HepG2 (cell line): Measurements from ENCODE around the gene SUN1. TPM values are rescaled to one million over a fixed set of nuclear protein-coding genes. Genes with fewer than 3 reads are reported as not detected.

Source experiments
- ATAC-seq: fragments of 200-7000 bp; cut with Tn5 transposase; 3 replicates; pipeline ENCODE4 v1.9.1; 2020; ENCODE audit warnings: mild to moderate bottlenecking, moderate library complexity
- BruUV-seq: library from RNA; stranded (reverse); fragments of 400-500 nt; replicated peaks from 2 replicates; lab custom pipeline; 2021; lab: Mats Ljungman, UMichigan
- CTCF ChIA-PET: fragments of 300-600 bp; formaldehyde crosslinking; extraction: SDS; loops from one replicate; lab custom pipeline; 2021; ENCODE audit warnings: low total read pairs, inconsistent platforms, low intra/inter-chr PET ratio; lab: Yijun Ruan, JAX
- POLR2A ChIA-PET: fragments of 350-600 bp; sonication (Branson Sonifier 250); formaldehyde crosslinking; loops from one replicate; lab custom pipeline; 2020; ENCODE audit warnings: antibody characterized with exemption, inconsistent platforms; lab: Yijun Ruan, JAX
- DNase-seq: peaks from one replicate; pipeline ENCODE4 v3.0.0-alpha.2; 2015; ENCODE audit warnings: low spot score
- FAIRE-seq: peaks from 3 replicates; lab custom pipeline; 2011; peaks lifted over from hg19 to GRCh38; lab: Jason Lieb, UNC
- H2AFZ ChIP-seq: one replicate; pipeline ENCODE4 v1.6.1; 2011; ENCODE audit warnings: low read length, inconsistent platforms
- H3K27ac ChIP-seq: fragments of 300-600 bp; 3 replicates; pipeline ENCODE4 v1.8.0; 2011; ENCODE audit warnings: mixed run types, mild to moderate bottlenecking, mixed read lengths, low read length, inconsistent platforms; ENCODE audit not compliant: insufficient read depth; ENCODE audit errors: extremely low read length
- H3K27me3 ChIP-seq, 2 experiments: fragments of 200-600 bp in 1 of 2; 2 replicates in 1 of 2; 3 replicates in 1 of 2; pipeline versions ENCODE4 v1.6.0 to v1.8.0; 2011; ENCODE audit warnings: low read length in 2 of 2, mild to moderate bottlenecking in 2 of 2, moderate library complexity in 2 of 2, inconsistent platforms in 1 of 2; ENCODE audit not compliant: insufficient read depth in 2 of 2, control insufficient read depth in 1 of 2
- H3K36me3 ChIP-seq, 2 experiments: fragments of 200-600 bp in 1 of 2; replicated peaks in 1 of 2; 2 replicates in 1 of 2; 3 replicates in 1 of 2; pipeline versions ENCODE4 v1.5.1 to v1.8.0; 2011; ENCODE audit warnings: low read length in 2 of 2, inconsistent platforms in 1 of 2; ENCODE audit not compliant: insufficient read depth in 2 of 2, control insufficient read depth in 1 of 2
- H3K4me1 ChIP-seq: 2 replicates; pipeline ENCODE4 v1.5.1; 2012; ENCODE audit warnings: low read length, inconsistent platforms; ENCODE audit not compliant: insufficient read depth
- H3K4me2 ChIP-seq: 2 replicates; pipeline ENCODE4 v1.6.0; 2011; ENCODE audit warnings: low read depth, low read length, inconsistent platforms
- H3K4me3 ChIP-seq, 3 experiments: fragments of 200-600 bp in 1 of 3; sonication (generic), shearing (Covaris generic) in 1 of 3; replicated peaks in 1 of 3; 2 replicates each; pipeline ENCODE4 v1.5.1; 2011 to 2016; ENCODE audit warnings: low read length in 3 of 3, inconsistent platforms in 2 of 3, low read depth in 2 of 3, mild to moderate bottlenecking in 2 of 3, control low read depth in 1 of 3, mixed read lengths in 1 of 3; ENCODE audit not compliant: insufficient read depth in 1 of 3
- H3K79me2 ChIP-seq: one replicate; pipeline ENCODE4 v1.6.1; 2011; ENCODE audit warnings: low read length, inconsistent platforms; ENCODE audit not compliant: insufficient read depth
- H3K9ac ChIP-seq: 2 replicates; pipeline ENCODE4 v1.6.0; 2011; ENCODE audit warnings: mild to moderate bottlenecking, low read depth, low read length, inconsistent platforms; ENCODE audit not compliant: insufficient read depth
- H3K9me3 ChIP-seq: 2 replicates; pipeline ENCODE4 v1.5.1; 2012; ENCODE audit warnings: mild to moderate bottlenecking, low read length
- H4K20me1 ChIP-seq: 2 replicates; pipeline ENCODE4 v1.6.0; 2011; ENCODE audit warnings: inconsistent platforms, mild to moderate bottlenecking, low read length, moderate library complexity; ENCODE audit not compliant: insufficient read depth
- ATF5 ChIP-seq: sonication (generic); formaldehyde crosslinking; IDR thresholded peaks from 2 replicates; pipeline ENCODE4 v1.4.0; 2020; ENCODE audit warnings: mild to moderate bottlenecking, low read depth, missing genetic modification reagents
- FOXA1 ChIP-seq, 2 experiments: fragments of 450-650 bp in 1 of 2; sonication (generic) in 1 of 2; formaldehyde crosslinking in 1 of 2; IDR thresholded peaks; 2 replicates each; pipeline versions ENCODE4 v1.4.0 to v1.6.1; 2016 to 2020; ENCODE audit warnings: missing genetic modification reagents in 1 of 2
- FOXM1 ChIP-seq: sonication (generic); formaldehyde crosslinking; IDR thresholded peaks from 2 replicates; pipeline ENCODE4 v1.5.0; 2020; ENCODE audit warnings: missing genetic modification reagents
- NR3C1 ChIP-seq: sonication (generic); formaldehyde crosslinking; IDR thresholded peaks from 2 replicates; pipeline ENCODE4 v1.4.0; 2020; ENCODE audit warnings: missing genetic modification reagents
- TFE3 ChIP-seq: IDR thresholded peaks from 2 replicates; pipeline ENCODE4 v1.6.1; 2016
- XBP1 ChIP-seq: sonication (generic); formaldehyde crosslinking; IDR thresholded peaks from 2 replicates; pipeline ENCODE4 v1.5.0; 2020; ENCODE audit warnings: missing genetic modification reagents
- ZNF101 ChIP-seq: sonication (generic); formaldehyde crosslinking; IDR thresholded peaks from 2 replicates; pipeline ENCODE4 v1.4.0; 2020; ENCODE audit warnings: mild to moderate bottlenecking, low read depth, missing genetic modification reagents, borderline replicate concordance
- ZNF639 ChIP-seq: conservative IDR thresholded peaks from 2 replicates; pipeline ENCODE4 v1.6.1; 2018; ENCODE audit warnings: missing genetic modification reagents
- WGBS: methylation state at CpG from one replicate; pipeline ENCODE4 v1.1.6; 2017; ENCODE audit warnings: low lambda C conversion rate; 5-methylcytosine and 5-hydroxymethylcytosine counted together
- in situ Hi-C: cut with HindIII; loops from 2 replicates; pipeline ENCODE4 v1.10.0; 2017; ENCODE audit warnings: low pct_unique_long_range_greater_than_20kb; ENCODE audit not compliant: extremely low pct_ligation_motif_present
- intact Hi-C: fragments of 100-400 bp; cut with micrococcal nuclease; formaldehyde crosslinking; loops from one replicate; pipeline ENCODE4 v1.10.0; 2022; ENCODE audit not compliant: unreplicated experiment
- polyA plus RNA-seq, 8 experiments: library from polyadenylated mRNA; depleted of rRNA in 3 of 8; stranded (reverse) in 7 of 8; unstranded in 1 of 8; fragments of >200 nt; fragmentation: Illumina TruSeq in 4 of 8; extraction: Trizol in 4 of 8; gene quantifications; 2 replicates each; pipeline versions ENCODE4 v1.2.1 to v1.2.3, GENCODE V29; 2011 to 2016; ENCODE audit warnings: low read depth in 4 of 8, missing spikeins in 1 of 8, mixed read lengths in 1 of 8; ENCODE audit not compliant: insufficient read depth in 1 of 8
- total RNA-seq, 5 experiments: library from RNA; depleted of rRNA; stranded (reverse); fragments of >200 nt; fragmentation: Illumina TruSeq; extraction: Trizol; gene quantifications; 2 replicates each; pipeline ENCODE4 v1.2.3, GENCODE V29; 2016; ENCODE audit warnings: low read depth in 1 of 5
- TF ChIP-seq, protein P1 (sequence below): sonication (generic); formaldehyde crosslinking; IDR thresholded peaks from 2 replicates; pipeline ENCODE4 v1.8.1; 2023; ENCODE audit warnings: mild to moderate bottlenecking, inconsistent platforms, moderate library complexity, missing genetic modification reagents, borderline replicate concordance
- TF ChIP-seq, protein P2 (sequence below), 2 experiments: fragments of 450-650 bp in 1 of 2; sonication (generic) in 1 of 2; formaldehyde crosslinking; IDR thresholded peaks; 2 replicates each; pipeline versions ENCODE4 v1.5.0 to v1.8.0; 2020 to 2022; ENCODE audit warnings: mild to moderate bottlenecking in 1 of 2, missing genetic modification reagents in 1 of 2
- TF ChIP-seq, protein P3 (sequence below): sonication (generic); formaldehyde crosslinking; IDR thresholded peaks from 2 replicates; pipeline ENCODE4 v1.8.1; 2023; ENCODE audit warnings: mild to moderate bottlenecking, missing genetic modification reagents, borderline replicate concordance

Gene SUN1
- total and polyA plus RNA-seq, 2 of the 13 experiments (the other 11 are each of a cell fraction or from before 2014, with no cell fraction given): 47.0 to 126 TPM

- WGBS: 97% methylated on average over 25 of the region's 33 CpGs
- Histone ChIP-seq H3K9ac (no peak overlapping the region), H3K27me3 (no peaks in the 10 kb centered on the region), H3K9me3 (no peaks in the 10 kb centered on the region), H2AFZ (no peak overlapping the region), H3K27ac (no peak overlapping the region), H3K4me2 (no peak overlapping the region), H3K79me2 (no peaks in the 10 kb centered on the region), H3K4me1 (peaks cover 6% of the 10 kb centered on the region; the same call in 1 of the 2 replicates), H3K4me3 (no peak overlapping the region), H4K20me1 (no peaks in the 10 kb centered on the region), H3K36me3 (no peaks in the 10 kb centered on the region)
- no peak for DNase-seq
- FAIRE-seq: no peak
- ATAC-seq: no peak
- in situ Hi-C loops: no loop called here
- ChIA-PET POLR2A (no interaction called here), CTCF (no interaction called here)
- no peak for TF ChIP-seq FOXA1 (IDR thresholded peaks at IDR 0.05)
- TF ChIP-seq FOXA1 (CRISPR knock-in tag; IDR thresholded peaks at IDR 0.05): no peak
- no peak for TF ChIP-seq ZNF101 (CRISPR knock-in tag)
- no TSS peak for BruUV-seq
- intact Hi-C loops: no loop called here
These were observed 85.2 kb downstream of the SUN1 start for GRCh38 chr7:917255-918117.

- in situ Hi-C loops: no loop called here
- H2AFZ ChIP-seq: no peak overlapping the region
- WGBS: 96% methylated on average over 9 of the region's 9 CpGs
- CTCF ChIA-PET: no interaction called here
- BruUV-seq: no TSS peak
- H3K4me1 ChIP-seq: peaks cover 4% of the 10 kb centered on the region; the same call in 1 of the 2 replicates
- H3K36me3 ChIP-seq: no peaks in the 10 kb centered on the region
- intact Hi-C loops: no loop called here
- H3K4me3 ChIP-seq: no peak overlapping the region
- H3K9me3 ChIP-seq: no peaks in the 10 kb centered on the region
- no peak overlapping the region for H3K9ac ChIP-seq
- H3K27me3 ChIP-seq: no peaks in the 10 kb centered on the region
- H3K79me2 ChIP-seq: no peaks in the 10 kb centered on the region
- POLR2A ChIA-PET: no interaction called here
- ATAC-seq: no peak
- H3K27ac ChIP-seq: no peak overlapping the region
- DNase-seq: no peak
- no peaks in the 10 kb centered on the region for H4K20me1 ChIP-seq
- no peak for FAIRE-seq
- H3K4me2 ChIP-seq: no peak overlapping the region
- TF ChIP-seq FOXM1 (CRISPR knock-in tag): no peak
- no peak for TF ChIP-seq TFE3 (CRISPR knock-in tag)
- no peak for TF ChIP-seq ATF5 (CRISPR knock-in tag)
- no peak for TF ChIP-seq NR3C1 (CRISPR knock-in tag)
- TF ChIP-seq, protein P1, sequence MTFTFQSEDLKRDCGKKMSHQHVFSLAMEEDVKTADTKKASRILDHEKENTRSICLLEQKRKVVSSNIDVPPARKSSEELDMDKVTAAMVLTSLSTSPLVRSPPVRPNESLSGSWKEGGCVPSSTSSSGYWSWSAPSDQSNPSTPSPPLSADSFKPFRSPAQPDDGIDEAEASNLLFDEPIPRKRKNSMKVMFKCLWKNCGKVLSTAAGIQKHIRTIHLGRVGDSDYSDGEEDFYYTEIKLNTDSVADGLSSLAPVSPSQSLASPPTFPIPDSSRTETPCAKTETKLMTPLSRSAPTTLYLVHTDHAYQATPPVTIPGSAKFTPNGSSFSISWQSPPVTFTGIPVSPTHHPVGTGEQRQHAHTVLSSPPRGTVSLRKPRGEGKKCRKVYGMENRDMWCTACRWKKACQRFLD (CRISPR knock-in tag): no peak
- TF ChIP-seq, protein P2, sequence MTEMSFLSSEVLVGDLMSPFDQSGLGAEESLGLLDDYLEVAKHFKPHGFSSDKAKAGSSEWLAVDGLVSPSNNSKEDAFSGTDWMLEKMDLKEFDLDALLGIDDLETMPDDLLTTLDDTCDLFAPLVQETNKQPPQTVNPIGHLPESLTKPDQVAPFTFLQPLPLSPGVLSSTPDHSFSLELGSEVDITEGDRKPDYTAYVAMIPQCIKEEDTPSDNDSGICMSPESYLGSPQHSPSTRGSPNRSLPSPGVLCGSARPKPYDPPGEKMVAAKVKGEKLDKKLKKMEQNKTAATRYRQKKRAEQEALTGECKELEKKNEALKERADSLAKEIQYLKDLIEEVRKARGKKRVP (CRISPR knock-in tag; IDR thresholded peaks at IDR 0.05): no peak
- no peak for TF ChIP-seq XBP1 (CRISPR knock-in tag)
- no peak for TF ChIP-seq ZNF639 (CRISPR knock-in tag)
- TF ChIP-seq, protein P3, sequence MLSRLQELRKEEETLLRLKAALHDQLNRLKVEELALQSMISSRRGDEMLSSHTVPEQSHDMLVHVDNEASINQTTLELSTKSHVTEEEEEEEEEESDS (CRISPR knock-in tag): no peak
These were observed 85.8 kb downstream of the SUN1 start for GRCh38 chr7:918118-918425.
